Esophagus muscularis mucosa (tissue), 4 donors: Measurements from ENCODE around the gene COX14. TPM values are rescaled to one million over a fixed set of nuclear protein-coding genes. Genes with fewer than 3 reads are reported as not detected.

Experiments
- DNase-seq: peaks from one replicate; pipeline ENCODE4 v3.0.0-alpha.2; 2017; ENCODE audit errors: extremely low spot score
- H3K27ac ChIP-seq, 4 donors: fragments of 200-600 bp; sonication (generic); replicated peaks in 1 of 4; 1 replicate in 3 of 4; 2 replicates in 1 of 4; pipeline ENCODE4 v1.5.1; 2016 to 2019; ENCODE audit warnings: mild to moderate bottlenecking in 1 of 4
- H3K27me3 ChIP-seq, 4 donors: fragments of 200-600 bp; sonication (generic); one replicate each; pipeline versions ENCODE4 v1.5.1 to v1.6.0; 2016 to 2019
- H3K36me3 ChIP-seq, 4 donors: fragments of 200-600 bp; sonication (generic); one replicate each; pipeline ENCODE4 v1.5.1; 2016 to 2019
- H3K4me1 ChIP-seq, 4 donors: fragments of 200-600 bp; sonication (generic); one replicate each; pipeline ENCODE4 v1.5.1; 2016 to 2019
- H3K4me3 ChIP-seq, 4 donors: fragments of 200-600 bp; sonication (generic); 1 replicate in 2 of 4; 2 replicates in 2 of 4; pipeline ENCODE4 v1.5.1; 2016 to 2019; ENCODE audit warnings: mild to moderate bottlenecking in 4 of 4, moderate library complexity in 1 of 4
- H3K9me3 ChIP-seq, 4 donors: fragments of 200-600 bp; sonication (generic); 1 replicate in 3 of 4; 2 replicates in 1 of 4; pipeline ENCODE4 v1.5.1; 2016 to 2019
- CTCF ChIP-seq, 3 experiments: fragments of 200-600 bp in 2 of 3; fragments of 450-650 bp in 1 of 3; sonication (generic) in 2 of 3; IDR thresholded peaks; one replicate each; pipeline ENCODE4 v1.5.1; 2017 to 2019; ENCODE audit warnings: antibody characterized with exemption in 3 of 3, mild to moderate bottlenecking in 2 of 3, moderate library complexity in 1 of 3
- EP300 ChIP-seq: sonication (generic); formaldehyde crosslinking; IDR thresholded peaks from one replicate; pipeline ENCODE4 v1.6.1; 2017; ENCODE audit warnings: antibody characterized with exemption
- POLR2A ChIP-seq: fragments of 450-650 bp; IDR thresholded peaks from one replicate; pipeline ENCODE4 v1.6.1; 2017; ENCODE audit warnings: antibody characterized with exemption, moderate library complexity, mild to moderate bottlenecking, low read depth
- POLR2AphosphoS5 ChIP-seq, 2 donors: sonication (generic); formaldehyde crosslinking; IDR thresholded peaks; one replicate each; pipeline ENCODE4 v1.6.1; 2017; ENCODE audit warnings: antibody characterized with exemption in 2 of 2
- WGBS: methylation state at CpG from one replicate; pipeline ENCODE4 v1.1.5; 2018; 5-methylcytosine and 5-hydroxymethylcytosine counted together
- intact Hi-C: fragments of 100-400 bp; cut with DNase I; formaldehyde crosslinking; loops from one replicate; pipeline ENCODE4 v1.15.1; 2023
- total RNA-seq, 4 donors: library from RNA; depleted of rRNA; stranded (reverse); fragments of >200 nt; gene quantifications; one replicate each; pipeline versions ENCODE4 v1.1.0 to v1.2.1, GENCODE V29; 2016

The COX14 gene
- total RNA-seq, 4 donors from 2014 or later = 52.8 to 105 (median 87.6) TPM

- peaks cover 50 to 72% (median 63%) of the 10 kb centered on the region in 4 donors for H3K36me3 ChIP-seq
- DNase-seq = no peak
- TF ChIP-seq EP300 (no peak), CTCF (IDR thresholded peaks at IDR 0.05) (no peak), POLR2A (no peak), POLR2AphosphoS5 (IDR thresholded peaks at IDR 0.05) (no peak)
- H3K9me3 ChIP-seq = no peaks in the 10 kb centered on the region
- H3K4me3 ChIP-seq = no peak overlapping the region
- intact Hi-C loops = no loop called here
- peak overlapping the region in 2 of 4 donors; percentile 38 to 39 for H3K27ac ChIP-seq
- no peaks in the 10 kb centered on the region for H3K27me3 ChIP-seq
- 61% methylated on average over 5 of the region's 5 CpGs for WGBS
- H3K4me1 ChIP-seq = peaks cover 13 to 17% (median 15%) of the 10 kb centered on the region in 4 donors
Measured at GRCh38 chr12:50099302-50100008, 12.6 kb upstream of the COX14 start.

- Histone ChIP-seq H3K4me1 (peaks cover 21 to 27% (median 23%) of the 10 kb centered on the region in 4 donors), H3K9me3 (no peaks in the 10 kb centered on the region), H3K36me3 (peaks cover 41 to 61% (median 52%) of the 10 kb centered on the region in 4 donors), H3K27ac (no peak overlapping the region), H3K27me3 (no peaks in the 10 kb centered on the region), H3K4me3 (no peak overlapping the region)
- intact Hi-C loops = no loop called here
- no peak for DNase-seq
- 79% methylated on average over 3 of the region's 3 CpGs for WGBS
- TF ChIP-seq CTCF (IDR thresholded peaks at IDR 0.05) (no peak), POLR2A (no peak), EP300 (no peak), POLR2AphosphoS5 (IDR thresholded peaks at IDR 0.05) (no peak)
Measured at GRCh38 chr12:50100561-50100960, 11.5 kb upstream of the COX14 start.

DNA sequence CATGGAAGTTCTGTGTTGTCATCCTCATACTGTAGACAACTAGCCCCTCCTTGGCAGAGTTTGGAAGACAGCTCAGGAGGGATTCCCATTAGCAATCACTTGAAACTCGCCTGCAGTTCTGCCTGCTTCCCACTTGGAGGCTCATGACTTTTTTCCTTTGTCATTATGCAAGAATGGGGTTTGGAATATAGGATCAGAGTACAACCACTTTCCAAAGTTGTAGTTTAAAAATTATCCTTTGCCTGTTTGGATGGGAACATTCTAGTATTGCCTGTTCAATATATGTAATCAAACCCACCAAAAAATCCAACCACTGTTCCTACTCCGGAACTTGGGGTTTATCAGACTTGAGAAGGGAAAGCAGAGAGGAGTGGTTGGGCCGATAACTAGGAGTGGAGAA is 10.4 kb upstream of the COX14 start:
- TF ChIP-seq EP300 (no peak), CTCF (IDR thresholded peaks at IDR 0.05) (peak in 2 of 3 experiments; percentile 16 to 51), POLR2A (no peak), POLR2AphosphoS5 (IDR thresholded peaks at IDR 0.05) (no peak)
- intact Hi-C loops = no loop called here
- no peaks in the 10 kb centered on the region for H3K27me3 ChIP-seq
- peaks cover 21 to 27% (median 23%) of the 10 kb centered on the region in 4 donors for H3K4me1 ChIP-seq
- DNase-seq = no peak
- H3K4me3 ChIP-seq = no peak overlapping the region
- peaks cover 36 to 50% (median 41%) of the 10 kb centered on the region in 4 donors for H3K36me3 ChIP-seq
- H3K9me3 ChIP-seq = no peaks in the 10 kb centered on the region
- no peak overlapping the region for H3K27ac ChIP-seq
- WGBS = 76% methylated on average over 3 of the region's 3 CpGs

DNA sequence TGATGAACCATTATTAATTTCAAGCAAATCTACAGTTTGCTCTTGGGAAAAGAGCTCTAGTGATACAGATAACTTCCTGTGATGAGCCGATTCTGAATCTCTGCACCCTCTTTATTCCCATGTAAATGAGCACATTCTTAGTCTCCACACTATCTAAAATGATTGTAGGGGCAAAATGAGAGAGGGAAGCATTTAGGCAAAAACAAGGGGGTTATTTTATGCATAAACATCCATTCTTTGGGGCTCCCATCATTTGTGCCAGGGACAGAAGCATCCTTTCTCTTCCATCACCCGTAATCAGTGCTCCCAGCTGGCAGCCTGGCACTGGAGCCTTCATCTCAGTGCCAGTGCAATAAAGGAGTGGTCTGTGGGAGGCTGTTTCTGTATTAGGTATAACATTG is 9.9 kb upstream of the COX14 start:
- DNase-seq = no peak
- no peak for TF ChIP-seq POLR2AphosphoS5 (IDR thresholded peaks at IDR 0.05)
- no peak for TF ChIP-seq POLR2A
- no peak for TF ChIP-seq EP300
- TF ChIP-seq CTCF (IDR thresholded peaks at IDR 0.05) = no peak
- Histone ChIP-seq H3K27ac (no peak overlapping the region), H3K4me1 (peaks cover 21 to 27% (median 23%) of the 10 kb centered on the region in 4 donors), H3K27me3 (no peaks in the 10 kb centered on the region), H3K9me3 (no peaks in the 10 kb centered on the region), H3K36me3 (peaks cover 31 to 45% (median 36%) of the 10 kb centered on the region in 4 donors), H3K4me3 (no peak overlapping the region)
- intact Hi-C loops = no loop called here
- WGBS = 87% methylated on average over 2 of the region's 2 CpGs
